NCI-H774 (cell line): ENCODE data around the gene SNRPB2.

Experiments
- DNase-seq: peaks from one replicate; lab custom pipeline; 2025; lab: John Stamatoyannopoulos, UW

Gene SNRPB2

GRCh38 chr20:16732506-16733152 lies 2.8 kb downstream of the SNRPB2 start:
- DNase-seq: no peak

GRCh38 chr20:16740365-16741072 lies 10.7 kb downstream of the SNRPB2 start:
- DNase-seq: no peak

GRCh38 chr20:16744178-16744807 lies 14.5 kb downstream of the SNRPB2 start:
- no peak for DNase-seq

GRCh38 chr20:16745204-16745603 lies 15.4 kb downstream of the SNRPB2 start:
- DNase-seq: no peak

GRCh38 chr20:16747291-16747811 lies 17.5 kb downstream of the SNRPB2 start:
- no peak for DNase-seq

- no peak for DNase-seq
Measured at GRCh38 chr20:16748308-16748900, 18.6 kb downstream of the SNRPB2 start, which contains the start of gene OTOR. Gene OTOR, plus strand, starts transcription at chr20:16748358. Its CDS starts 44 bp downstream, at chr20:16748402.

GRCh38 chr20:16749573-16749972 lies 19.7 kb downstream of the SNRPB2 start:
- DNase-seq: no peak

GRCh38 chr20:16752082-16752481 lies 22.3 kb downstream of the SNRPB2 start:
- DNase-seq: no peak

- DNase-seq: no peak
Measured at GRCh38 chr20:16752901-16753300, 23.1 kb downstream of the SNRPB2 start.

- no peak for DNase-seq
Measured at GRCh38 chr20:16758454-16759180, 28.8 kb downstream of the SNRPB2 start.

GRCh38 chr20:16759181-16759563 lies 29.3 kb downstream of the SNRPB2 start:
- DNase-seq: no peak

GRCh38 chr20:16760431-16761304 lies 30.8 kb downstream of the SNRPB2 start:
- DNase-seq: no peak

GRCh38 chr20:16761305-16761829 lies 31.5 kb downstream of the SNRPB2 start:
- DNase-seq: peak; percentile 31

- no peak for DNase-seq
Measured at GRCh38 chr20:16764560-16764959, 34.7 kb downstream of the SNRPB2 start.

- DNase-seq: no peak
Measured at GRCh38 chr20:16771213-16771612, 41.4 kb downstream of the SNRPB2 start.

GRCh38 chr20:16775961-16776360 lies 46.1 kb downstream of the SNRPB2 start:
- no peak for DNase-seq

GRCh38 chr20:16777126-16777525 lies 47.3 kb downstream of the SNRPB2 start:
- DNase-seq: no peak

- no peak for DNase-seq
Measured at GRCh38 chr20:16778159-16778558, 48.3 kb downstream of the SNRPB2 start.

GRCh38 chr20:16781496-16781895 lies 51.7 kb downstream of the SNRPB2 start:
- no peak for DNase-seq

- DNase-seq: no peak
Measured at GRCh38 chr20:16785226-16785625, 55.4 kb downstream of the SNRPB2 start.
